Measurements from ENCODE around the gene C1QTNF4.
"Not testable (repeated sequence)": the region's sequence is repeated elsewhere in the genome, so short reads cannot be mapped to it uniquely, and the experiment has no call there.

GRCh38 chr11:47562393-47562792 is 31.8 kb downstream of the C1QTNF4 start:
- not testable (repeated sequence) for TF ChIP-seq CTCF, POLR2AphosphoS5 (IDR thresholded peaks at IDR 0.05)

Data from transverse colon (tissue), 4 donors.